ENCODE results near the gene DNAJC5. TPM values are rescaled to one million over a fixed set of nuclear protein-coding genes. Genes with fewer than 3 reads are reported as not detected.

Gene DNAJC5
- total and polyA plus RNA-seq, 7 donors, result 13.1 to 33.6 (median 20.9) TPM

DNA sequence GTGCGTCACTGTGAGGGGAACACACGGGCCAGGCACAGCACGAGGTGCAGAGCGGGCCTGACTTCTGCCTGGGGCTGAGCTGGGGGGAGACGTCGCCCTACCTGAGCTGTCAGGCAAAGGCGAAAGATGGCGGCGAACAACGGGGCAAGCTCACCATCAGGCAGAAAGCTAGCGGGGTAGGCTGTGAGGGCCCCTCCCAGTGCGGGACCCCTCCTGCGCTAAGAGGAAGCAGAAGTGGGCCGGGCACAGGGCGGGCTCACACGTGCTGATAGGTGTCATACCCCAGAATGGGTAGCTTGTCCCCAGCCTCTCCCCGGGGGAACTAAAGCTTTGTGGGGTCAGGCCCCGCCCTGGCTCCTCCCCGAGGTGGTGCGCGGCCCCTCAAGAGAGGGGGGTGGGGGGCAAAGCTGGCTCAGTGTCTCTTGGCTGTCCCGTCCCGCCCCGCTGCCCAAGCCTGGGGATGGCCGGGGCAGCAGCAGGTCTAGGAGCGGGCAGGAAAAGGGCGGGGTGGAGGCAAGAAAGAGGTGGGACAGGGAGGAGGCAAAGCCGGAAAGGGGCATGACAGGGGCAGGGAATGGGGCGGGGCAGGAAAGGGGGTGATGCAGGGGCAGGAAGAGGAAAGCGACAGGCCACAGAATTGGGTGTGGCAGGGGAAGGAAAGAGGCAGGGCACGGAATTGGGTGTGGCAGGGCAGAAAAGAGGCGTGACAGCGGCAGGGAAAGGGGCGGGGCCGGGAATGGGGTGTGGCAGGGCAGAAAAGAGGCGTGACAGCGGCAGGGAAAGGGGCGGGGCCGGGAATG is 46.6 kb downstream of the DNAJC5 start:
- intact Hi-C loops (cut with DNase I), result no loop called here
- DNase-seq (peak; percentile 70 to 80), ATAC-seq (peak in 1 of 4 donors; percentile 8)
- Histone ChIP-seq H3K36me3 (ENCODE audit: insufficient read depth in 1 of 2, low read depth in 1 of 2) (peaks cover 5 to 75% of the 10 kb centered on the region in 2 donors), H3K27ac (peak overlapping the region; percentile 23), H3K27me3 (ENCODE audit: insufficient read depth in 3 of 3, low read length in 2 of 3) (no peaks in the 10 kb centered on the region), H3K4me1 (peaks cover 19% of the 10 kb centered on the region), H3K9me3 (no peaks in the 10 kb centered on the region), H3K4me3 (no peak overlapping the region)
- TF ChIP-seq, protein P1, sequence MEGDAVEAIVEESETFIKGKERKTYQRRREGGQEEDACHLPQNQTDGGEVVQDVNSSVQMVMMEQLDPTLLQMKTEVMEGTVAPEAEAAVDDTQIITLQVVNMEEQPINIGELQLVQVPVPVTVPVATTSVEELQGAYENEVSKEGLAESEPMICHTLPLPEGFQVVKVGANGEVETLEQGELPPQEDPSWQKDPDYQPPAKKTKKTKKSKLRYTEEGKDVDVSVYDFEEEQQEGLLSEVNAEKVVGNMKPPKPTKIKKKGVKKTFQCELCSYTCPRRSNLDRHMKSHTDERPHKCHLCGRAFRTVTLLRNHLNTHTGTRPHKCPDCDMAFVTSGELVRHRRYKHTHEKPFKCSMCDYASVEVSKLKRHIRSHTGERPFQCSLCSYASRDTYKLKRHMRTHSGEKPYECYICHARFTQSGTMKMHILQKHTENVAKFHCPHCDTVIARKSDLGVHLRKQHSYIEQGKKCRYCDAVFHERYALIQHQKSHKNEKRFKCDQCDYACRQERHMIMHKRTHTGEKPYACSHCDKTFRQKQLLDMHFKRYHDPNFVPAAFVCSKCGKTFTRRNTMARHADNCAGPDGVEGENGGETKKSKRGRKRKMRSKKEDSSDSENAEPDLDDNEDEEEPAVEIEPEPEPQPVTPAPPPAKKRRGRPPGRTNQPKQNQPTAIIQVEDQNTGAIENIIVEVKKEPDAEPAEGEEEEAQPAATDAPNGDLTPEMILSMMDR (IDR thresholded peaks at IDR 0.05), result no peak
- WGBS, 3 donors, result 69 to 78% (median 76%) methylated on average over 27 to 35 of the region's 39 CpGs

DNA sequence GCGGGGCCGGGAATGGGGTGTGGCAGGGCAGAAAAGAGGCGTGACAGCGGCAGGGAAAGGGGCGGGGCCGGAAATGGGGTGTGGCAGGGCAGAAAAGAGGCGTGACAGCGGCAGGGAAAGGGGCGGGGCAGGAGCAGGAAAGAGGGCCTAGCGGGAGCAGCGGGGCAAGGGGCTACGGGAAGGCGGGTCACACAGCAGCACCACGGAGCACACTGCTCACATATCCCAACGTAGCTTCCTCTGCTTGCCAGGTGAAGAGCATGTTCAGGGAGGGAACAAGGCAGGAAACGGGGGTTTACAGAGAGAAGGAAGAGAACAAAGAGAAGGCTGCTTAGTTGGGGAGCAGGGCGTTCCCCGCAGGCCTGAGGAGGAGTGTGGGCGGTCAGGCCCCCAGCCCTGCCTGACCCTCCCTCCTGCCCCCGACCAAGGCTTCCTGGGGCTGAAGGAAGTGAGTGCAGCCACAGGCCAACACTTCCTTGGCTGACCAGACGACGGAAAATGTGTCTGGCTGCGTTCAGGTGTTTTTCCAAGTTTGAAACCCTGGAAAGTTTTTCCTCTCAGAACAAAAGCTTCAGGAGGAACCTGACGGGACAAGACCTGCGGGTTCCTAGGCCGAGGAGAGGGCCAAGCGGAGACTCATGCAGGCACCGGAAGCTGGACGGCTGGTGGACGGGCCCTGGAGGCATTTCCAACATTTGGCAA is 47.5 kb downstream of the DNAJC5 start:
- intact Hi-C loops (cut with DNase I), result no loop called here
- ATAC-seq, result no peak
- peaks cover 5 to 75% of the 10 kb centered on the region in 2 donors for H3K36me3 ChIP-seq (ENCODE audit: insufficient read depth in 1 of 2, low read depth in 1 of 2)

DNA sequence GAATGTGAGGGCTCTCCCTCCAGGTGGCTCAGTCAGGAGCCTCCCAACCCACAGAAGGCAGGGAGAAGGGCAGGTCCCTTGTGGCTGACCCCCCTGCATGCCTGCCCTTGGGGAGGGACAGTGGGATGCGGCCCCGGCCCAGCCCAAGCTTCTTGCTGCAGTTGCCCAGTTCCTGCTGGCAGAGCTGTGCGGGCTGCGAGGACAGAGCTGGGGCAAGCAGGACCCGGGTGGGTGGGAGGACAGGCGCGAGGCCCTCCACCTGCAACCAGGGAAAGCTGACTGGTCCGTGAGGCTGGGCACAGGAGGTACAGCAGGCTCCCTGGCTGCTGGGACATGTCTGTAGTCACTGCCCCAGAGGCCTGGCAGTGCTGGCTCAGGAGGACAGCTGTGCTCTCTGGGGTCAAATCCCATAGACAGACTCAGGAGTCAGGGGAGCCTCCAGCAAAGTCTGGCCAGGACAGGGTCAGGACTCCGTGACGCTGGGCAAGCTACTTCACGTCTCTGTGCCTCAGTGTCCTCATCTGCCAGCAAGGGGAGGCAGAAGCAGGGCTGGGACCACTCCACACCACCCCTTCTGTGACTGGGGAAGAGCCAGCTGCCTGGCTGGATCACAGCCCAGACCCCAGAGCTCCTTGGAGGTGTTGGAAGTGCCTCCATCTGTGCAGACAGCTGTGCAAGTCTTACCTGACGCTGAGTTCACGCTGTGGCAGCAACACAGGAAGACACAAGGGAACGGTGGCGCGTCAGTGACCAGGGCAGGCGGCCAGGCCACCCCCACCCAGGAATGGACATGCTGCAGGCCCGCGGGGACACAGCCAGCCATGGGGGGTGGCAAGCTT is 48.3 kb downstream of the DNAJC5 start:
- Histone ChIP-seq H3K9me3 (no peaks in the 10 kb centered on the region), H3K4me3 (no peak overlapping the region), H3K4me1 (peaks cover 36% of the 10 kb centered on the region), H3K27me3 (ENCODE audit: insufficient read depth in 3 of 3, low read length in 2 of 3) (no peaks in the 10 kb centered on the region), H3K36me3 (ENCODE audit: insufficient read depth in 1 of 2, low read depth in 1 of 2) (peaks cover 5 to 72% of the 10 kb centered on the region in 2 donors), H3K27ac (peak overlapping the region; percentile 69)
- intact Hi-C loops (cut with DNase I), result no loop called here
- ATAC-seq (no peak), DNase-seq (peak; percentile 17 to 59)
- WGBS, 3 donors, result 57 to 65% (median 60%) methylated on average over 16 to 19 of the region's 19 CpGs
- TF ChIP-seq, protein P1 (IDR thresholded peaks at IDR 0.05), result no peak

More for the DNA sequence above, 47.5 kb downstream of the DNAJC5 start:
- WGBS, 3 donors, result 56 to 69% (median 69%) methylated on average over 28 to 30 of the region's 30 CpGs
- H3K27ac ChIP-seq, result peak overlapping the region; percentile 69
- TF ChIP-seq, protein P1 (IDR thresholded peaks at IDR 0.05), result no peak
- no peaks in the 10 kb centered on the region for H3K27me3 ChIP-seq (ENCODE audit: insufficient read depth in 3 of 3, low read length in 2 of 3)
- H3K4me3 ChIP-seq, result no peak overlapping the region
- DNase-seq, result peak; percentile 35 to 71
- H3K4me1 ChIP-seq, result peaks cover 28% of the 10 kb centered on the region
- no peaks in the 10 kb centered on the region for H3K9me3 ChIP-seq

DNA sequence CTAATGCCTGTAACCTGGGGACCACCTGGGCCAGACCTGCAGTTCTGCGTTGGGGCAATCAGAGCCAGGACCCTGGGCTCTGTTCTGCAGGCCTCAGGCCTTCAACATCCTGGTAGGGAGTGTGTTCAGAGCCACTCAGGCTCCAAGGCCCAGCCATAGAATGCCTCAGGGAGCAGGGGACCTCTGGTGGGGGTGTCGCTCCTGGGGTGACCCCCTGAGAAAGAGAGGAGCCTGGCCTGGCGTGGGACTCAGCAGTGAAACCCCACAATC is 48.8 kb downstream of the DNAJC5 start:
- Histone ChIP-seq H3K4me3 (no peak overlapping the region), H3K36me3 (ENCODE audit: insufficient read depth in 1 of 2, low read depth in 1 of 2) (peaks cover 5 to 66% of the 10 kb centered on the region in 2 donors), H3K9me3 (no peaks in the 10 kb centered on the region), H3K27me3 (ENCODE audit: insufficient read depth in 3 of 3, low read length in 2 of 3) (no peaks in the 10 kb centered on the region), H3K27ac (no peak overlapping the region), H3K4me1 (peaks cover 40% of the 10 kb centered on the region)
- DNase-seq (no peak), ATAC-seq (no peak)
- TF ChIP-seq, protein P1 (IDR thresholded peaks at IDR 0.05), result no peak
- intact Hi-C loops (cut with DNase I), result no loop called here
- WGBS, 3 donors, result 93 to 98% (median 95%) methylated on average over 3 of the region's 3 CpGs

Measured in psoas muscle (tissue), 8 donors.